ENCODE data around the gene KLHL17.

KLHL17 gene

DNA sequence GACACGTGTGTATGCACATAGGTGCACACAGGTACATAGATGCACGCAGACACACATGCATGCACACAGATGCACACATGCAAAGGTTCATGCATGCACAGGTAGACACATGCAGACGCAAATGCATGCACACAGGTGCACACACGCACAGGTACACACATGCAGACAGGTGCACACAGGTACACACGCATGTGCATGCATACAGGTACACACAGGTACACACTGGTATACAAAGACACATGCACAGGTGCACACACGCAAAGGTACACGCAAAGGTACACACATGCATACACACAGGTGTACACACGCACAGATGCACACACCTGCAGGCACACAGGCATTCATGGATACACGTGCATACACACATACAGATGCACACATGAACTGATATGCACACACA, 10.1 kb upstream of the KLHL17 start:
- Histone ChIP-seq H3K27ac (no peak overlapping the region), H3K4me3 (no peak overlapping the region)
- DNase-seq (ENCODE audit: low spot score) = no peak
- TF ChIP-seq, protein P1, sequence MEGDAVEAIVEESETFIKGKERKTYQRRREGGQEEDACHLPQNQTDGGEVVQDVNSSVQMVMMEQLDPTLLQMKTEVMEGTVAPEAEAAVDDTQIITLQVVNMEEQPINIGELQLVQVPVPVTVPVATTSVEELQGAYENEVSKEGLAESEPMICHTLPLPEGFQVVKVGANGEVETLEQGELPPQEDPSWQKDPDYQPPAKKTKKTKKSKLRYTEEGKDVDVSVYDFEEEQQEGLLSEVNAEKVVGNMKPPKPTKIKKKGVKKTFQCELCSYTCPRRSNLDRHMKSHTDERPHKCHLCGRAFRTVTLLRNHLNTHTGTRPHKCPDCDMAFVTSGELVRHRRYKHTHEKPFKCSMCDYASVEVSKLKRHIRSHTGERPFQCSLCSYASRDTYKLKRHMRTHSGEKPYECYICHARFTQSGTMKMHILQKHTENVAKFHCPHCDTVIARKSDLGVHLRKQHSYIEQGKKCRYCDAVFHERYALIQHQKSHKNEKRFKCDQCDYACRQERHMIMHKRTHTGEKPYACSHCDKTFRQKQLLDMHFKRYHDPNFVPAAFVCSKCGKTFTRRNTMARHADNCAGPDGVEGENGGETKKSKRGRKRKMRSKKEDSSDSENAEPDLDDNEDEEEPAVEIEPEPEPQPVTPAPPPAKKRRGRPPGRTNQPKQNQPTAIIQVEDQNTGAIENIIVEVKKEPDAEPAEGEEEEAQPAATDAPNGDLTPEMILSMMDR (IDR thresholded peaks at IDR 0.05) = no peak

DNA sequence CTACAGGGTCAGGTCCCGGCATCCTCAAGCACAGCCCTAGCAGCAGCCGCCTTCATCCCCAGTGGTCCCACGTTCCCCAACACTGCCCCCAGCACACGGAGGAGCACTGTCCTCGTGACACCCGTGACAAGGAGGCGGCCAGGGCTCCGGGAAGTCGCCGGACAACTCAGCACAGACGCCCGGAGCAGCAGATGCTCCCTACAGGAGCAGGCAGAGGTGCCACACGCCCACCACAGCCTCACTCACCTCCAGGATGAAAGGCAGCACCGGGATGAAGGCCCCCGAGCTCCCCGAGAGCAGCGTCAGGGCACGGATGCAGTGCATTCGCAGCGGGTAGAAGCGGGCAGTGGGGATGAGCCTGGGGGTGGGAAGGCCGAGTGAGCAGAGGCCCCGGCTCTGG, 9.5 kb upstream of the KLHL17 start:
- no peak for DNase-seq (ENCODE audit: low spot score)
- no peak overlapping the region for H3K4me3 ChIP-seq
- no peak overlapping the region for H3K27ac ChIP-seq
- TF ChIP-seq, protein P1 (IDR thresholded peaks at IDR 0.05) = no peak

DNA sequence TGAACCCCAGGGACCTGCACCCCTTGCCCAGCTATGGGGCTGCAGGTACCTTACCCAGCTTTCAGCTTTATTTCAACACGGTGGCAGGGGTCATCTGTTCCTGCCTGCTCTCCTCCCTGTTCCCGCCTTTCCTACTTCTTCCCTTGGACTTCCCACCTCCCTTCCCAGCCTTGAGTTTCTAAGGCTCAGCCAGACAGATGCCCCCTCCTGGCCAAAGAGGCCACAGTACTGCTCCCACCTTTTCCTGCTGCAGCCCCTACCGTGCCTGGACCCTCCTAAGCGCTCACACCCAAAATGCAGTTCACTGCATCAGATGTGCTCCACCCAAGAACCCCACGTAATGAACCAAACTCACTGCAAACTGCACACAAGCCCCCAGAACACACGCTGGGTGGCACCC, 9.0 kb upstream of the KLHL17 start:
- no peak for DNase-seq (ENCODE audit: low spot score)
- TF ChIP-seq, protein P1 (IDR thresholded peaks at IDR 0.05) = no peak
- H3K4me3 ChIP-seq = no peak overlapping the region
- no peak overlapping the region for H3K27ac ChIP-seq

DNA sequence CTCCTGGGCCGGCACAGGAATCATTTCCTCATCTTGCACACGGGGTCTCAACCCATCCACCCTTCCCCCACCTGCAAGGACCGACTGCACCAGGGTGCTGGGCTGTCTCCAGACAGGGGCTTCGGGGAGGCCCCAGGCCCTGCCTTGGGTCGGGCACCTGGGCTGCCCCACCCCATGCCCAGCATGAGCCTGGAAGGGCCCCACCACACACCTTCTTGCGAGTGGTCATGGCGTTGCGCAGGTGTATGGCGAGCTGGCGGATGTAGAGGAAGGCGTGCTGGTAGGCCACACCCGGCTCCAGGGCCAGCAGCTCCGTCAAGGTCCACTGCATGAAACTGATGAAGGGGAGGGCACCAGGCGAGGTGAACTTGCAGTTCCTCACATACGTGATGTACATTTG, 8.2 kb upstream of the KLHL17 start:
- TF ChIP-seq, protein P1 (IDR thresholded peaks at IDR 0.05) = no peak
- Histone ChIP-seq H3K4me3 (no peak overlapping the region), H3K27ac (no peak overlapping the region)
- DNase-seq (ENCODE audit: low spot score) = no peak

DNA sequence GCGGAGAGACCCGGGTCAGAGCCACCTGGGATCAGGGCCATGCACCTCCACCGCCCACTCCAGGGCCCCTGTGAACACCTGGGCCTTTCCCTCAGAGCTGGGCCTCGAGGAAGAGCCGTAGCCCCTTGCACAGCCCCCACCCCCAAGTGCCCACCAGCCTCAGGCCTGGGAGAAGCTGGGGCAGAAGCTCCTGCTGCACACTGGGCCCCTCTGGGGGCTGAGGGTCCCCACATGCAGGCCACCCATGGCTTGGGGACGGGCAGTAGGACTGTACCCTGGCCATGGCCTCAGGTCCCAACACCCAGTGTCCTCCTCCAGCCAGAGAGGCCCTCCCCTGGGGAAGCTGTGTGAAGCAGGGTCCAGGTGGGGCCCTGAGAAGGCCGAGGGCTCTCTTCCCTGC, 7.8 kb upstream of the KLHL17 start:
- TF ChIP-seq, protein P1 (IDR thresholded peaks at IDR 0.05) = no peak
- no peak overlapping the region for H3K27ac ChIP-seq
- H3K4me3 ChIP-seq = no peak overlapping the region
- DNase-seq (ENCODE audit: low spot score) = no peak

DNA sequence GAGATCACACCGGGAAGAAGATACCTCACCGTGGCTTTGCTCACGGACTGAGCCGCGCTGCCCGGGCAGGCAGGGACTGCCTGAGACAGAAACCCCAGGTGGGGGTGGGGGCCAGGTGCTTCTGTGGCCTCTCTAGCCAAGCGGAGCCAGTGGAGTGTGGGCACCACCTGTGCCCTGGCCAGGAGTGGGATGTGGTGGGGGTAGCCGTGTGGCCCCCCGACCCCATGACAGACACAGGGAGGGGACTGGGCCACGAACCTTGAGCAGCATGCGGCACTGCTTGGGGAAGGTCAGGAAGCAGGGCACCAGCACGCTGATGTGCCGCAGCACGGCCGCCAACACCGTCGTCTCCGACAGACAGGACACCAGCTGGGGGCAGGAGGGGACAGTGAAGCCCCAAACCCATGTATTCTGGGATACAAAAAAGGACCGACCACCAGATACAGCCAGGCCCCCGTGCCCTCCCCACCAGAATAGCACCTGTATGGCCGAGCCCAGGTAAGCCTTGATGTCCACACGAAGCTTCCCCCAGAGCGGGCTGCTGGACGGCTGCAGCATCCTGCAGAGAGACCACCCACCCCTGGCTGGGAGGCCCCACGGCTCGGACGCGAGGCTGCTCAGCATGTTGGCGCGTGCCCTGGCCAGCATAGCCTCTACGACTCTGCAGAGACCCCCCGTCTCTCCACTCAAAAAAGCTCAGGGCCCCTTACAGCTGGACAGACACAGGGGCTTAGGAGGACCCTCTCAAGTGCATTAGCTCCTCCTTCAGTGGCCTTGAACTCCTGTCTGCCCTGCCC, 6.7 kb upstream of the KLHL17 start:
- no peak overlapping the region for H3K27ac ChIP-seq
- no peak for DNase-seq (ENCODE audit: low spot score)
- H3K4me3 ChIP-seq = no peak overlapping the region
- TF ChIP-seq, protein P1 (IDR thresholded peaks at IDR 0.05) = no peak

DNA sequence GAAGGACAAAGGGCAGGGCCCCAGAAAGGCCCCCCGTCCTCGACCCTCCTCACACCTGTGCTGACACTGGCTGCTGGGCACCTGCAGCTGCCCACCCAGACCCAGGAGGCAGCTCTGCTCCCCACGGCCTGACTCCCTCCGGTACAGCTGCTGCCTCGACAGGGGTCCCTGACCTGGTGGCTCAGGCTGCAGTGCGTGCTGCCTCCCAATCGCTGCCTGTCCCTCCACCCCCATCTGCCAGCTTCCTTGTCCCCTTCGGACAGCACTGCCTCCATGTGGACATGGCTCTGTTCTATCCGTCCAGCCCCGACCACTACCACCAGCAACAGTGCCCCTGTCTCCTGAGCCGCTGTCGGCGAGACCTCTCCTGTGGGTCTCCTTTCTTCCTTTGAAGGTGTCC, 5.5 kb upstream of the KLHL17 start:
- DNase-seq (ENCODE audit: low spot score) = no peak
- no peak overlapping the region for H3K4me3 ChIP-seq
- no peak overlapping the region for H3K27ac ChIP-seq
- TF ChIP-seq, protein P1 (IDR thresholded peaks at IDR 0.05) = no peak

Measured in coronary artery (tissue), 2 donors.